NB4 (cell line): ENCODE results near the gene ALCAM.

Experiments
- CTCF ChIP-seq: IDR thresholded peaks from one replicate; pipeline ENCODE4 v1.5.1; 2012; ENCODE audit warnings: low read depth, low read length
- MYC ChIP-seq: IDR thresholded peaks from 2 replicates; pipeline ENCODE4 v1.6.1; 2011; ENCODE audit warnings: low read depth, low read length
- POLR2A ChIP-seq: IDR thresholded peaks from 2 replicates; pipeline ENCODE4 v1.6.1; 2011; ENCODE audit warnings: mild to moderate bottlenecking; ENCODE audit not compliant: insufficient read length; ENCODE audit errors: extremely low read depth
- TF ChIP-seq, protein P1 (sequence below): IDR thresholded peaks from 2 replicates; pipeline ENCODE4 v1.6.1; 2011; ENCODE audit warnings: low read depth, low read length

DNA sequence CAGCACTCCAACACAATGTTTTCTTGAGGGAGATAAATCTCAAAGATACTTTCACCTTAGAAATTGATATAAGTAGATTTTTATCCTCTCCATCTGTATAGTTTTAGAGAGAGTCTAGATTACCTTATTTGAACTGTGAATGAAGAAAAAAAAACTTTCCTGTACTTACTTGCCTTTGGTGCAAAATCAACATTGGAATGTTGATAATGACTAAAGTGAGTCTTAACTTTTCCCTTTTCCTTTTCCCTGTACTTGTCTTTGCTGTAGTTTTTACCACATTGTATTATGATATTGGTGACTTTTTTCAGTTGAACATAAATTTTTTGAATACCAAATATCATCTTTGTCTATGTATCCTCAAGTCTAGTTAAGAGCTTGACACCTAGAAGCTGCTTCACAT, 6.7 kb downstream of the ALCAM start:
- TF ChIP-seq CTCF (no peak), POLR2A (no peak), MYC (no peak)
- TF ChIP-seq, protein P1, sequence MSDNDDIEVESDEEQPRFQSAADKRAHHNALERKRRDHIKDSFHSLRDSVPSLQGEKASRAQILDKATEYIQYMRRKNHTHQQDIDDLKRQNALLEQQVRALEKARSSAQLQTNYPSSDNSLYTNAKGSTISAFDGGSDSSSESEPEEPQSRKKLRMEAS, result no peak
